ENCODE data around the gene MESP1.

GRCh38 chr15:89745768-89746167 is 5.3 kb downstream of the MESP1 start:
- no peak for TF ChIP-seq EZH2 (IDR thresholded peaks at IDR 0.05; ENCODE audit: low read depth, low read length, severe bottlenecking)
- no peak for TF ChIP-seq JUN (IDR thresholded peaks at IDR 0.05; ENCODE audit: low read depth, low read length)
- TF ChIP-seq RFX5 (IDR thresholded peaks at IDR 0.05; ENCODE audit: borderline replicate concordance, low read depth, low read length), result no peak
- TF ChIP-seq CTCF (IDR thresholded peaks at IDR 0.05; ENCODE audit: control extremely low read depth in 1 of 3, insufficient read depth in 1 of 3, low read depth in 1 of 3, low read length in 3 of 3), result no peak
- no peak for TF ChIP-seq SP1 (IDR thresholded peaks at IDR 0.05; ENCODE audit: low read depth, low read length)
- no peak for TF ChIP-seq JUND (IDR thresholded peaks at IDR 0.05; ENCODE audit: low read length)
- TF ChIP-seq CREB1 (IDR thresholded peaks at IDR 0.05), result no peak
- no peak for TF ChIP-seq POLR2A (IDR thresholded peaks at IDR 0.05; ENCODE audit: control extremely low read depth in 1 of 2, low read depth in 2 of 2, low read length in 2 of 2)
